Activated CD4-positive, alpha-beta T cell treated with anti-CD3 and anti-CD28 coated beads for 48 hours (primary cell): ENCODE results near the gene HTR4.
"Not testable (repeated sequence)": the region's sequence is repeated elsewhere in the genome, so short reads cannot be mapped to it uniquely, and the experiment has no call there.

Source experiments
- DNase-seq: peaks from one replicate; pipeline ENCODE4 v3.0.0-alpha.2; 2020

HTR4 gene

GRCh38 chr5:148529450-148529849 is 124.9 kb downstream of the HTR4 start:
- DNase-seq, result not testable (repeated sequence)

- DNase-seq, result no peak
Observed at GRCh38 chr5:148524721-148525120, 129.6 kb downstream of the HTR4 start.

DNA sequence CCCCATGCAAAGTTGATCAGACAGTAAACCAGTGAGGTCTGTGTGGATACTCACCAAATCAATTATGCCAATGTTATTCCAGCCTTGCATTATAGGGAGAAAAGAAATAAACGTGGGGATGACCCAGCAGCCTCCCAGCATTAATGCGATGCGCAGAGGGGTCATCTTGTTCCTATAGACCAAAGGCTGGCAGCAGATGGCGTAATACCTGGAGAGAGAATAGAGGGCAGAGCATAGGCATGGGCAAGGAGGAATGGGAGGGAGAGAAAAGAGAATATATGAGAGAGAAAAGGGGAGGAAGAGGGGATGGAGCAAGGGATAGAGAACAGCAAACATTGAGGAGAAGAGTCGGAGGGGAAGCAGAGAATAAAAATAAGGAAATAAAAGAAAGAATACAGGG is 131.2 kb downstream of the HTR4 start:
- no peak for DNase-seq

GRCh38 chr5:148515460-148515859 is 138.9 kb downstream of the HTR4 start:
- no peak for DNase-seq

- no peak for DNase-seq
Observed at GRCh38 chr5:148514344-148514743, 140.0 kb downstream of the HTR4 start.

GRCh38 chr5:148512498-148512897 is 141.8 kb downstream of the HTR4 start:
- DNase-seq, result no peak

- DNase-seq, result no peak
Observed at GRCh38 chr5:148511810-148512347, 142.4 kb downstream of the HTR4 start.

DNA sequence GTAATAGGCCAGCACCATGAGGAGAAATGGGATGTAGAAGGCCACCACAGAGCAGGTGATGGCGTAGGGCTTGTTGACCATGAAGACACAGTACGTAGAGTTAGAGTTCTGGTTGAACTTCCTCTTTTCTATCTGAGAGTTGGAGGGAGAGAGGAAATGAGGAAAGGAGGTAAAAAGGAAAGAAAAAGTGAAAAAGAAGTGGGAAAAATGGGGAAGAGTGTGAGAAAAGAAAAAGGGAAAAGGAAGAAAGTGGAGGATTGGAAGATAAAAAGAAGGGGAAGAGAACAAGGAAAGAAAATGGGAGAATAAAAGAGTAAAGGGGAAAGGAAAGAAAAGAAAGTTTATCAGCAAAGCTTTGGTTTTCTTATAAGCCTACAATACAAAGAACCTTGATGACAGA is 144.4 kb downstream of the HTR4 start:
- no peak for DNase-seq

DNA sequence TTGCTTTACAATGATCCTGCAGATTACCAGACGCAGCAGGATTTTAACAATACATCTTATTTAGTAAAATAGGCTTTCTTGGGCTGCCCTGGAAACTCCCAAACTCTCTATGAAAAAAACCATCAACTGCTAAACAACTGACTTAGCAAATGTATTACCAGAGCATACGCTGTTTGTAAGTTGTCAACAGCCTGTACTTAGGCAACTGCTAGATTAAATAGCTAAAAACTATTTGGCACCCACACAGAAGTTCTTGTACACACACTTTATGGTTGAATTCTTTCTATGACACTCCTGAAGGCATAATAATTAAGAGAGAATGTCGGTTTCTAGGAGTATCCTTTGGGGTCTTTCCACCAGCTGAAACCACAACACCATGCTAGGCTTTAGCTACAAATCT is 146.7 kb downstream of the HTR4 start:
- DNase-seq, result no peak

DNA sequence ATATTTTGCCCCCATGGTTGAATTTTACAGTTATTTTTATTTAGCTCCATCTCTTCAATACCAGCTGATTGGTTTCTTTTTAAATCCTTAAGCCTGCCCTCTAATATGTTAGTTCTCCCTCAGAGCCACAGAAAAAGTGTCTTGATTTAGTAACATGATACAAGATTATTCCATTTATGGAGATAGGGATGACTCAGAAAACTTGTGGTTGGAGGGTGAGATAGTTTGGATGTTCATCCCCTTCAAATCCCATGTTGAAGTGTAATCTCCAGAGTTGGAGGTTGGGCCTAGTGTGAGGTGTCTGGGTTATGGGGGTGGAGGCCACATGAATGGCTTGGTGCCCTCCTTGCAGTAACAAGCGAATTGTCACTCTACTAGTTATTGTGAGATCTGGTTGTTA is 154.9 kb downstream of the HTR4 start:
- no peak for DNase-seq

DNA sequence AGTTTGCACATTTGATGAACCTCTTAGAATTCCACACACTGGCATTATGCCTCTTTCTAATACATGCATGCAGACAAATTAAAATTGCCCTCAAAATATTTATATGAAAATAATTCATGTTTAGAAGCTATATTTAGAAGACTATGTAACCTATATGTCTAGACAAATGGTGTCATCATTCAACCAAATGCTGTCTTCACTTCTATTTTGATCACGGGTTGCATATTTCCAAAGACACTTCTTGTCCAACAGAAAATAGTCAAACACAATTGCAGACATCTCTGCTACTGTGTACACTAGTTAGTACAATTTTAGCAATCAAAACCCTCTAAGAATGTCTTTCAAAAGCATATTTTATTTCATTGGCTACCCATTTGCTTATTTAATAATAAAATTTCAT is 156.6 kb downstream of the HTR4 start:
- DNase-seq, result no peak

- DNase-seq, result no peak
Observed at GRCh38 chr5:148492351-148492750, 162.0 kb downstream of the HTR4 start.

- no peak for DNase-seq
Observed at GRCh38 chr5:148491793-148492184, 162.5 kb downstream of the HTR4 start.

DNA sequence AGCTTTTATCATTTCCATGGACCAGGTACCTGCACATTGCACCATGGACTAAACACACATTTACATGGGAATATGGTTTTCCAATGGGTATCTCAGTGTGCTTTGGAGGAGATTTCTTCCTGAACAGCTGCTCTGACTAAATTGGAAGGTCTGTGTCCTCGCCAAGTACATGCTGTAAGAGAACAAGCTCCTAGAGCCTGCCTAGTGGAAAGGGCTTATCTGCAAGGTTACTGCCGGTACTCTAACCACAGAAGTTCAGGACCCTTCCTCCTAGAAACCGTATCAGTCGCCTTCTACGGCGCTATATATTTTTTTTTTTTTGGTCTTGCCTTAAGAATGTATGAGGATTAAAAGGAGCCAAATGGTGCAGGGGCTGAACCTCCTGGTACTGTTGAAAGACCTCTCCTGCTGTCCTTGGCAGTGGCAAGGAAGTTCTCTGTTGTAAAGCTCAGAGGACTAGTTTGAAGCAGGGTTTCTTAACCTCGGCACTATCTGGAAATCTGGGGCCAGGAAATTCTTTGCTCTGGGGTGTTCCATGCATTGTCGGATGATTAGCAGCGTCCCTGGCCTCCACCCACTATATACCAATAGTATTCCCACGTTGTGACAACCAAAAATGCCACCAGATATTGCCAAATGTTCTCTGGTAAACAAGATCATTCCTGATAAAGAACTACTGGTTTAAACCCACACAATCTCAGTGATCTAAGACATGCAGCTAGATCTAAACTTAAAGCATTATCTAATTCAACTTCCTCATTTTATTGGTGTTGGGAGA is 163.1 kb downstream of the HTR4 start:
- DNase-seq, result no peak

- DNase-seq, result no peak
Observed at GRCh38 chr5:148488757-148489156, 165.6 kb downstream of the HTR4 start.

- no peak for DNase-seq
Observed at GRCh38 chr5:148486456-148486855, 167.9 kb downstream of the HTR4 start.

GRCh38 chr5:148484651-148485050 is 169.7 kb downstream of the HTR4 start:
- no peak for DNase-seq

- DNase-seq, result no peak
Observed at GRCh38 chr5:148483750-148484149, 170.6 kb downstream of the HTR4 start.

- DNase-seq, result peak; percentile 78
Observed at GRCh38 chr5:148482697-148483462, 171.4 kb downstream of the HTR4 start.

DNA sequence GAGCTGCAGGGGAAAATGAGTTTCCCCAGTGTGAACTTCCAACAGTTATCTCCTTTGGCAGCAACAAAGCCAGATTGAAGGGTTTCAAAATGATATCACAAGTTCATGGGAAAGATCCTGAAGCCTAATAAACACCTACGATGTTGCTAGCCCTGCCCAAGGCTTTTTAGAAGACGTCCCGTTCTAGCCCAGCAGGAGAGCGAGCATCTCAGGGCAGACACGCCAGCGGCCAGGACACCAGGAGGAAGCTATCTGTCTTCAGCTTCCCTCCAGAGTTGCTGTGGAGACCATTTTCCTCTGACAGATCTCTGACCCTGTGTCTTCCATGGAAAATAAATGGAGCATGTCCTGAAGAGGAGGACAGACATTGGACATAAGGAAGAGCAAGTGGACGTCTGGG is 172.1 kb downstream of the HTR4 start:
- DNase-seq, result no peak

DNA sequence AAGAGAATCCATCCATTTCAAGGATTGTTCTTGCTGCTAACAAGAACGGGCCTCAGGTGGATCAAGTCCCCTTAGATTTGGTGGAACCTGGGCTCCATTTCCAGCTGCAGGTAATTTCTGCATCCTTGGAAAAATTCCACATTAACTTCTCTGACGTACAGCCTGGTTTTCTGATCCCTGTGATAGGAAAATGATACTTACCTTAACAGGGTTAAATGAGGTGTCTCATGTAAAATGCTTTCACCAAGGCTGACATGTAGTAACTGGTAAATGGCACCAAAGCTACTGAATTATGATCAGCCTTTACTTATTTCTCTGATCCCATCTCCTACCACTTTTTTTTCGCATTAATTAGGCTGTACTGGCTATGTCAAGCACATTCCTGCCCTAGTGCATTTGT is 176.9 kb downstream of the HTR4 start:
- no peak for DNase-seq

DNA sequence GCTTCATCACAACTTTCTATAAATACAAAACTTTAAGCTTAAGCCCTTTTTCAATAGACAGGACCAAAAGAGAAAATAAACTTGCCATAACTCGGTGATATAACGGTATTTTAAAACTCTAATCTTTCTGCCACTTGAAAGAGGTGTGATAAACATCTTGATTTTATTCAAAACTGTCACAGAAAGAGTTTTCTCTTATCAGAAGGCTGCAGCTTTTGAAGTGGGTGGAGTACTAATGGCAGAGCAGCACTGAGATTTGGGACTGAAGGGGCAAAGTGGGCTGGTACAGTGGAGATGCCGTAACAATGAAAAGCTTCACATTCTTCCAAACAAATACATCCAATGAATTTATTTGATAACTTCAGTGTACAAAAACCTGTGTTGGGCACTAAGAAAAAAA is 178.0 kb downstream of the HTR4 start:
- no peak for DNase-seq

DNA sequence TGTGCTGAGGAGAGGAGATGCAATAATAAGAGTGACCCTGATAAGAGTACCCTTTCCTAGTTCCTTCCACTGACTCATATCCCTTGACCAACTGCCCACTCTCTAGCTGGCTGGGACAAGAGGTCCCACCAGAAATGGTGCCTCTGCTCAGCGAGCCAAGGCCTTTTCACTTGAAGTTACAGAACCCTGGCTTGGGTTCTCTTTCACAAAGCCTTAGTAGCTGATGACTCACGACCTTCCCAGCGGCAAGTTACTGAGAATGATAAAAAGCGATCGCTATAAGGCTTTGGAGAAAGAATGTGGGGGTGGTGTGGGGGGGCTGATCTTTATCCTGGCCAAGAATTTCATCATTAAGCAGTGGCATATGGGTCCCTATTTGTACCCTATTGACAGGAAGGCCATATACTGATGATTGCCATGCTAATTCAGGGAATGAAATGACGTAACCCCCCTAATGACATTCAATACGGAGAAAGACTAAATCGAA is 180.3 kb downstream of the HTR4 start:
- no peak for DNase-seq

DNA sequence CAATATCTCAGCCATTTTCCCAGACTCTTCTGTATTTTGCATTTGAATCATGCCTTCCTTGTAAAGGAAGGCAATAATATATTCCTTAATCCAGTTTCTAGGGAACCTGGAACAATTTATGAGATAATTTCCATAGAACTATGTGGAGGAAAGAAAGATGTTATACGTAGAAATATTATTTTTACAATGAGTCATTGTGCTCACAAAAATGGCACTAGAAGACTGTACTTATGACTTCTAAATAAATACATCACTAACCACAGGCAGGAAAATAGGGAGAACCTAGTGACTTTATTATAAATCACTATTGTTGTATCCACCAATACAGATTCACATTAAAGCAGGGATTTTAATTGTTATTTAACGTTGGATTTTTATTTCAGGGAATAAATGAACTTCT is 182.9 kb downstream of the HTR4 start:
- no peak for DNase-seq
